ENCODE measurements around the gene SEC11C.

Gene SEC11C

DNA sequence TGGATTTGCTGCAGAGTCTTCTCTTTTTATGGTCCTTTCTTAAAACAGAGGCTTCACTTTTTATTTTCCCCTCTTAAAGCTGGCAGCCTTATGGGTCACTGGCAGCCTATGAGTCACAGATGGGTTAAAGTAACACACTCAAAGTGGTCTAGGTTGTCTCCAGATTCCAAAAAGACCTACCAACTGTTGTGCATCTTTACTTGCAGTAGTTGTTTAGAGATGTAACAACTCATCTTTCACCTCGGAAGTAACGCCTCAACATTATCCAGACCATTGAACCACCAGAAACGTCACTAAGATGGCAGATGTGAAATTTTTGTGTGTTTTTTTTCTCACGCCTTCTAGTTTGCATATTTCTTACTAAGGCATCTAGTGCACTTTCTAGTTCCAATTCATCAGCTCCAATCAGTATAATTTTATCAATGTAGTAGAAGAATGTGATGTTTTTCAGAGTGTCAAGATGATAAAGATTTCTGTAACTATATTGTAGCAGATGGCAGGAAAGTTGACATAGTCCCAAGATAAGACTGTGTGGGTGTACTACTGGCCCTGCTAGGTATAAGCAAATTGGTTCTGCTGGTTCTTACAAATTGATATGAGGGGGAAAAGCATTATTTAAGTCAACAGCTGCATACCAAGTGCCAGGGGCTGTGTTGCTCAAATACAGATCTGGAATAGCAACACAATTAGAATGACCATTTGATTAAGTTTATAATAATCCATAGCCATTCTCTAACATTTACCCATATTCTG is 9.6 kb upstream of the SEC11C start:
- H3K4me3 ChIP-seq (ENCODE audit: low read depth, low read length): no peak overlapping the region
- TF ChIP-seq, protein P1, sequence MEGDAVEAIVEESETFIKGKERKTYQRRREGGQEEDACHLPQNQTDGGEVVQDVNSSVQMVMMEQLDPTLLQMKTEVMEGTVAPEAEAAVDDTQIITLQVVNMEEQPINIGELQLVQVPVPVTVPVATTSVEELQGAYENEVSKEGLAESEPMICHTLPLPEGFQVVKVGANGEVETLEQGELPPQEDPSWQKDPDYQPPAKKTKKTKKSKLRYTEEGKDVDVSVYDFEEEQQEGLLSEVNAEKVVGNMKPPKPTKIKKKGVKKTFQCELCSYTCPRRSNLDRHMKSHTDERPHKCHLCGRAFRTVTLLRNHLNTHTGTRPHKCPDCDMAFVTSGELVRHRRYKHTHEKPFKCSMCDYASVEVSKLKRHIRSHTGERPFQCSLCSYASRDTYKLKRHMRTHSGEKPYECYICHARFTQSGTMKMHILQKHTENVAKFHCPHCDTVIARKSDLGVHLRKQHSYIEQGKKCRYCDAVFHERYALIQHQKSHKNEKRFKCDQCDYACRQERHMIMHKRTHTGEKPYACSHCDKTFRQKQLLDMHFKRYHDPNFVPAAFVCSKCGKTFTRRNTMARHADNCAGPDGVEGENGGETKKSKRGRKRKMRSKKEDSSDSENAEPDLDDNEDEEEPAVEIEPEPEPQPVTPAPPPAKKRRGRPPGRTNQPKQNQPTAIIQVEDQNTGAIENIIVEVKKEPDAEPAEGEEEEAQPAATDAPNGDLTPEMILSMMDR (IDR thresholded peaks at IDR 0.05; ENCODE audit: insufficient read depth, low read length, missing control alignments): no peak
- DNase-seq (ENCODE audit: low read depth, low spot score): no peak
- ChIA-PET POLR2A (no interaction called here), CTCF (interaction anchor here (0.9 kb wide), 1 partner anchor 46 kb away, joined by 3 read pairs; no protein-coding TSS in a partner anchor)

DNA sequence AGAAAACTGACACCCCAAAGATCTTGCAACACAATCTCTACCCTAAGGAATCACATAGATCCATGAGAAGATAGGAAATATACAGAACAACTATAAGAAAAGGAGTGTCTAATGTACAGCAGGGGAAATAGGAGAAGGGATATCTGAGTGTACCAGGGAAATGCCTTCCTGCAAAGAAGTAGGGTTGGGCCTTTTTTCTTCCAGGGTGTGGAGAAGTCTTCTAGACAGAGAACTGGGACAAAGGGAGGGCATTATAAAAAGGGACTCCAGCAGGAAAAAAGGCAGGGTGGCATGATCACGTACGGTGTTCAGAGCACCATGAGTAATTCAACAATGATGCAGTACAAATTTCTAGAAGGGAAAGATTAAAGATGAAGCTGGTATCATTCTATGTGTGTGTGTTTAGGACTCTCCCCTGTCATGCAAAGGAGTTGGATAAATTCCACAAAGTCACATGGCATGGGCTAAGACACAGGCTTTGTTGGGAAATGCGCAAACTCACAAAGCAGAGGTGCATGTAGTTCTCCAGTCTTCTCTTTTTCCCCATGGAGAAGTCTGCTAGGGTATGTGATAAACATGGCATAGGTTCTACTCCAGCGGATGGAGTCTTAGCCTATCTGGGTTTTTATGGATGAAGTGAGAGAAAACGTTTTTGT is 6.7 kb upstream of the SEC11C start:
- H3K4me3 ChIP-seq (ENCODE audit: low read depth, low read length): no peak overlapping the region
- ChIA-PET CTCF (interaction anchor here (1.2 kb wide), 1 partner anchor 270 kb away, joined by 3 read pairs; no protein-coding TSS in a partner anchor), POLR2A (interaction anchor here (0.6 kb wide), 1 partner anchor 11 kb away, joined by 6 read pairs; no protein-coding TSS in a partner anchor)
- TF ChIP-seq, protein P1 (IDR thresholded peaks at IDR 0.05; ENCODE audit: insufficient read depth, low read length, missing control alignments): no peak
- no peak for DNase-seq (ENCODE audit: low read depth, low spot score)

- ChIA-PET POLR2A (no interaction called here), CTCF (interaction anchor here (1.1 kb wide), 1 partner anchor 27 kb away, joined by 3 read pairs; no protein-coding TSS in a partner anchor)
- peak overlapping the region; percentile 78 for H3K4me3 ChIP-seq (ENCODE audit: low read depth, low read length)
- peak; percentile 9 for DNase-seq (ENCODE audit: low read depth, low spot score)
- TF ChIP-seq, protein P1 (IDR thresholded peaks at IDR 0.05; ENCODE audit: insufficient read depth, low read length, missing control alignments): no peak
Measured at GRCh38 chr18:59139291-59139614, 431 bp upstream of the SEC11C start.

DNA sequence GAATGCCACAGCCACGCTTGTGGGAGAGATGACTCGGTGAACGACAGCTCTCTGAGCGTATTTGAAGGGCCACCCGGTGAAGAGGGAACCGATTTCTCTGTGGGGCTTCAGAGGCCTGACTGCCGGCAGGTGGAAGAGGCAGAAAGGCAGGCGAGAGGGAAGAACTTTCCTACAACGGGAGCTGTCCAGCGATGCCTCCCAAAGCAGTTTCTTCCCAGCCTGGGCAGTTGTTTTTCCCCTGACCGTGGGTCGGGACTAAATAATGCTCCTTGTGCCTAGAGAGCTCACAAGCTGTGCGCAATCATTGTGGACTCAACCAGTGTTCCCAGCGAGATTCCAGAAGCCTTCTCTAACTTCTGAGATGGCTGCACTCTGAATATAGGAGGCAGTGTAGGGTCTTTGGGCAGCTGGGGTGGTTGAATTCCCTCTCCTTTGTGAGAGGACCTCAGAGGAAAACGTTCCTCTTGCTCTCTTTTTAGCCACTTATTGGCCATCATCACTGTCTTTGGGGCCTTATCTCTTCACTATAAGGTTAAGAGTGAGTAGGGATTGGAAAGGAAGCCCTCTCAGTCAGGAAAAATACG is 710 bp downstream of the SEC11C start:
- ChIA-PET POLR2A (no interaction called here), CTCF (interaction anchor here (0.7 to 1.4 kb wide), 3 partner anchors 9 to 262 kb away, joined by 3 to 4 read pairs (median 3); no protein-coding TSS in a partner anchor)
- H3K4me3 ChIP-seq (ENCODE audit: low read depth, low read length): peak overlapping the region; percentile 78
- TF ChIP-seq, protein P1 (IDR thresholded peaks at IDR 0.05; ENCODE audit: insufficient read depth, low read length, missing control alignments): no peak
- DNase-seq (ENCODE audit: low read depth, low spot score): no peak

DNA sequence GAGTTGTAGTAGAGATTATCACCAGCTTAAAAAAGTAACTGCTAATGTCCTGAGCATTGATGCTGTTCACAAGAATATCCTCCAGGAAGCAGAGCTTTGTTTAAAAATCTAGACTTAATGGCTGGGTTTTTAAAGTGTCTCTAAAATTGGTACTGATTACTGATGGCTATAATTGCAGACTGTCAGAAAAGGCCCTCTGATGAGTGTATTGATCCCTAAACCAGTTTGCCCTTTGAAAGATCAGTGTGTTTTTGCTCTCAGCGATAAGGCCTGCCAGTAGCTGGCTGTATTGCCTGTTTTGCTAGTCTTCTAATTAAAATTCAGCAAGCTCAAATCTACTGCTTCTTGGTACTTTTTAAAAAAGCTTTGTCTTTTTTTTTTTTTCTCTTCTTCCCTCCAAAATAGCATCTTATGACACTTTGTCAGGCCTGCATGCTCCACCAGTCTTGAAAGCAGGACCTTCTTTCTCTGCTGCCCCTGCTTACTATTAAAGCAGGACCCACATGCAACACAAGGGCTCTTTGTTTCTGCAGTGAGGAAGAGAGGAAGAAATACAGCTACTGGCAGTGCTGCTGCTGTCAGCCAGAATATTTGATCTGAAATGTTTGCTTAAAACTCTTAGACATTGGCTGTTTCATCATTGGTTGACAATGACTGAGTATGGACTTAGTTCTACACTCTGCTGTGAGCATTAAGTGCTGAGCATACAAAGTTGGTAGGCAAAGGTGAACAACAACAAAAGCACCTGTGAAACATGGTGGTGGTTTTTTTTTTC is 1.8 kb downstream of the SEC11C start:
- CTCF ChIA-PET: interaction anchor here (0.9 to 1.3 kb wide), 2 partner anchors 10 to 58 kb away, joined by 3 to 5 read pairs; no protein-coding TSS in a partner anchor
- TF ChIP-seq, protein P1 (IDR thresholded peaks at IDR 0.05; ENCODE audit: insufficient read depth, low read length, missing control alignments): no peak
- no peak for DNase-seq (ENCODE audit: low read depth, low spot score)
- POLR2A ChIA-PET: no interaction called here
- H3K4me3 ChIP-seq (ENCODE audit: low read depth, low read length): no peak overlapping the region

Measured in AG04449 (cell line).